ENCODE results near the gene TMEM9. TPM values are rescaled to one million over a fixed set of nuclear protein-coding genes. Genes with fewer than 3 reads are reported as not detected.

Gene TMEM9
- total and polyA plus RNA-seq, 4 donors: 94.4 to 179 (median 141) TPM

DNA sequence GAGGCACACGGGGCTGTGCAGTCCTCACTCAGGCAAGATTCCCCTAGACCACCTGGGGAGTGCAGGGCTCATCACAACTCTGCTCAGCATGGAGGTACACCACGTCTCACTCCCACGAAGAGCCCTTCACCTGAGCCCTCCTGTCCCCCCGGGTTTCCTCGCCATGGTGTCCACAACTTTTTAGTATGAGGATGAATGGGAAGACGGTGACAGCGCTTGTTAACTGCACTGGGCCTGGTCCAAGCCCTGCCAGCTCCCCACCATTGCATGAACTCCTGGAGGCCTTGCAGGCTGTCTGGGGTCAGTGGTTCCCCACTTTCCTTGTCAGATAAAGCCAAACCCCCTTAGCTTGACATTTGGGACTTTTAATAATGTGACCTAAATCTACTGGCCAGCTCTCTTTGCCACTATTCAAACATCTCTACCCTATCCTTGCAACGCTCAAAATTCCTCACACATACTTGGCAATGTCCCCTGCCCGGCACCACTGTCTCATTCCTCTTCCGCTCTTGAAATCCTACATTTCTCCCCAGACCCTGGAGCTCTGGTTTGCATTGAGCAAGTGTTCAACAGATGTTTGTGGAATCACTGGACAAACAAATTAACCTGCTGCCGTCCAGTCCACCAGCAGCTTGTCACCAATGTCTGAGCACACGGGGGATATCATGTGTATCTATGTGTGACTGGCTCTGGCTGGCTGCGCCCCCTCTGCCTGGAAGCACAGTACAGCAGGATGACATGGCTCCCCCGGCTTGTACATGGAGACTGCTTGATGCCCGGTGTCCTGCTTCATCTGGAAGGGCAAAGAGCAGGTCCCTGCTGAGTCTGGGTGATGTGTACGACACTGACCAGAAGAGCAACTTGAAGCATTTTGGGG lies 11.2 kb downstream of the TMEM9 start:
- Histone ChIP-seq H3K27me3 (ENCODE audit: control insufficient read depth, insufficient read depth, low read length) (no peaks in the 10 kb centered on the region), H3K36me3 (ENCODE audit: control insufficient read depth, insufficient read depth, low read length) (peaks cover 93% of the 10 kb centered on the region), H3K27ac (ENCODE audit: low read depth, low read length) (no peak overlapping the region), H3K4me1 (ENCODE audit: control insufficient read depth, insufficient read depth, low read length) (peaks cover 13% of the 10 kb centered on the region), H3K9me3 (ENCODE audit: control insufficient read depth, insufficient read depth, low read length) (no peaks in the 10 kb centered on the region), H3K4me3 (ENCODE audit: low read depth, low read length) (no peak overlapping the region)
- no peak for DNase-seq (ENCODE audit: low read depth in 4 of 6, low spot score in 6 of 6)
- WGBS (ENCODE audit: insufficient coverage): 81% methylated on average over 15 of the region's 16 CpGs

DNA sequence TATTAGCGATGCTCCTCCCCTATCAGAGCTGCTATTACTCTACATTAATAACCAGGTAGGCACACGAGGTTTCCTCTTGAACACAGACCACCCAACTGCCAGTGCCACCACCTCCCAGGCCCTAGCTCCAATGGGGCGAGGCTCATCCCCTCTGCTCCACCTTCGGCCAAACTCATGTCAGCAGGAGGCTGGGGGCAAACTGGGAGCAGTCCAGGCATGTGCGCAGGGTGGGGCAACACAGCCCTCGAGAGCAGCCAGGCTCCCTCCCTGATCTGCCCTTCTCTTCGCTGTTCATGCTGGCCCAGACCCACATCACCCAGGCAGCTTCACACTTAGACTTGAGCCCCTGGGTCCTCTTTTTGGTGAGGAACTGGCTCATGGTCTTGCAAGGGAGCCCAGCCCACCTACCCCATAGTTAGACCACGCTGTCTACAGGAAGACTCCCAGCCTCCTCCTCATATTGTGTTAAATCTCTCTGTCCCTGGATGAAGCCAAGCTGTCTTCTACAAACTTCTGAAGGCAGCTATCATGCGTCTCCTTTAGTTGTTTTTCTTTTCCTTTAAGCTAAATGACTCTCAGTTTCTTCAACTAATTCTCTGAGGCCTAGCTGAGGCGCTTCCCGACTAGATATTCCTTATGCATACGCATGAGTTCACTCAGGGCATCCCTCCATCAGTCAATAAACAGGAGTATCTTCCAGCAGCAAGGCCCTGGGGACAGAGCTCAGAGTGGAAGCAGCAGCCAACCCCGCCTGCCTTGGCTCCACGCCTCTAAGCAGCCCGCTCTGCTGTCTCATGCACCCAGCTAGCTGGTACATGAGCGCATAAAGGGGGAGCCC lies 12.0 kb downstream of the TMEM9 start:
- Histone ChIP-seq H3K36me3 (ENCODE audit: control insufficient read depth, insufficient read depth, low read length) (peaks cover 90% of the 10 kb centered on the region), H3K4me3 (ENCODE audit: low read depth, low read length) (no peak overlapping the region), H3K4me1 (ENCODE audit: control insufficient read depth, insufficient read depth, low read length) (peaks cover 19% of the 10 kb centered on the region), H3K9me3 (ENCODE audit: control insufficient read depth, insufficient read depth, low read length) (no peaks in the 10 kb centered on the region), H3K27me3 (ENCODE audit: control insufficient read depth, insufficient read depth, low read length) (no peaks in the 10 kb centered on the region), H3K27ac (ENCODE audit: low read depth, low read length) (no peak overlapping the region)
- 86% methylated on average over 16 of the region's 16 CpGs for WGBS (ENCODE audit: insufficient coverage)
- DNase-seq (ENCODE audit: low read depth in 4 of 6, low spot score in 6 of 6): no peak

DNA sequence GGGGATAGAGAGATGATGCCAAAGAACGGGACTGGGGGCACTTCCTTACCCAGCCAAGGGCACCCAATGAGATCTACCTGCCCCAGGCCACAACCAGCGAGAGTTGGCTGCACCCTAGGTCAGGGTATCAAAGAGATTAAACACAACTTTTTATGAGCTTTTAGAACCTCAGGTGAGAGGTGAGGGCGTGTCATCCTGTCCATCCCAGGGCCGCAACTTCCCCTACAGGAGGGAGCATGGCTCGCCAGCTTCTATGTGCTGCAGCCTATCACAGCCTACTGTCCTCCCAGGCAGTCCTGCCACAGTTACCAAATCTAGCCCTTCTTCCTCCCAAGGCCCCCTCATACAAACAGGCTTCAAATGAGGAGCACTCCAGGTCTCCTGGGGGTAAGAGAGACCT lies 12.9 kb downstream of the TMEM9 start:
- WGBS (ENCODE audit: insufficient coverage): 92% methylated on average over 4 of the region's 5 CpGs
- H3K36me3 ChIP-seq (ENCODE audit: control insufficient read depth, insufficient read depth, low read length): peaks cover 90% of the 10 kb centered on the region
- no peaks in the 10 kb centered on the region for H3K27me3 ChIP-seq (ENCODE audit: control insufficient read depth, insufficient read depth, low read length)
- H3K27ac ChIP-seq (ENCODE audit: low read depth, low read length): no peak overlapping the region
- DNase-seq (ENCODE audit: low read depth in 4 of 6, low spot score in 6 of 6): no peak
- no peak overlapping the region for H3K4me3 ChIP-seq (ENCODE audit: low read depth, low read length)
- peaks cover 26% of the 10 kb centered on the region for H3K4me1 ChIP-seq (ENCODE audit: control insufficient read depth, insufficient read depth, low read length)
- H3K9me3 ChIP-seq (ENCODE audit: control insufficient read depth, insufficient read depth, low read length): no peaks in the 10 kb centered on the region

DNA sequence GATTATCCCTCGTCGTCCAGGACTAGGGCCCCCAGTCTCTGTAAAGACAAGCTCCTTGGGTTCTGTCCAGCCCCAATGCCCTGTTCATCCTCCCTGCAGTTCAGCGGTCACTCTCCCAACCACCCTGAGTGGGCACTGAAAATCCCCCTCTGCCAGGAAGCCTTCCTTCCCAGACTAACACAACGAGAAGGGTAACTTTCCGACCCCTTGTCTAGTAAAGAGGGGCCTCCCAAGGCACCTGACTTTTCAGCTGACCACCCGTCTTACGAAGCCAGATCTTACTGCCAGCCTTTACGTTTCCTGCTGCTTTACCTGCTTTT lies 13.4 kb downstream of the TMEM9 start:
- H3K27ac ChIP-seq (ENCODE audit: low read depth, low read length): no peak overlapping the region
- 94% methylated on average over 8 of the region's 8 CpGs for WGBS (ENCODE audit: insufficient coverage)
- H3K9me3 ChIP-seq (ENCODE audit: control insufficient read depth, insufficient read depth, low read length): no peaks in the 10 kb centered on the region
- H3K4me1 ChIP-seq (ENCODE audit: control insufficient read depth, insufficient read depth, low read length): peaks cover 26% of the 10 kb centered on the region
- H3K27me3 ChIP-seq (ENCODE audit: control insufficient read depth, insufficient read depth, low read length): no peaks in the 10 kb centered on the region
- H3K36me3 ChIP-seq (ENCODE audit: control insufficient read depth, insufficient read depth, low read length): peaks cover 92% of the 10 kb centered on the region
- DNase-seq (ENCODE audit: low read depth in 4 of 6, low spot score in 6 of 6): no peak
- no peak overlapping the region for H3K4me3 ChIP-seq (ENCODE audit: low read depth, low read length)

DNA sequence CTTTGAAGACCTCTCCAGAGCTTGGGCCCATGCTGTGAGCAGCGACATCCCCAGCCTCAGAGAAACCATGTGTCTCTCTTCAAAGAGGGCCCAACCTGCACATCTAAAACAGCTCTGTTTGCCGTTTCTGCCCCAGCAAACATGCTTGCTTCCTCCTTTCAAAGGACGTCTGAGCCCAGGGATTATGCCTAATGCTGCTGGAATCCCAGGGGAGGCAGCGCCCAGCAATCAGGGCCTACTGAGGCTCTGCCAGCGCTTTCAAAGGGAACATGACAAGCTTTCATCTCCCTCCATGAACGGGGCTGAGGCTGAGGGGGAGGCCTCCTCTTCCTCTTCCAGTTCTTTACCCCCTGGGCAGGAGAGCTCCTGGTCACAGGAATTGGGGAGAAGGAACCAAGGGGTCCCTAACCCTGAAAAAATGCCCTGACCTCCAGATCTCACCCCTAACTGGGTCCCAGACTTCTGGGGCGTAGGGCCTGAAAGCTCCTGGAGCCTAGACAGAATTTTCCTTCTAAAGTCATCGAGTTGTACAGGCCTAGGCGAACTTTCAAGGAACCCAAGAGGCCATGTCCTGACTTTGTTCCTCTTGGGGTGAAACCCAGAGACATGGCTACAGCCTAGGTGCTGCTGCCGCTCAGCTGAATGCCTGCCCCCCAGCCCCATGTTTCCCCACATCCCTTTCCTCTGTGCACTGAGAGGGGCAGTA lies 13.9 kb downstream of the TMEM9 start:
- no peak overlapping the region for H3K27ac ChIP-seq (ENCODE audit: low read depth, low read length)
- no peak overlapping the region for H3K4me3 ChIP-seq (ENCODE audit: low read depth, low read length)
- no peaks in the 10 kb centered on the region for H3K9me3 ChIP-seq (ENCODE audit: control insufficient read depth, insufficient read depth, low read length)
- H3K27me3 ChIP-seq (ENCODE audit: control insufficient read depth, insufficient read depth, low read length): no peaks in the 10 kb centered on the region
- peaks cover 26% of the 10 kb centered on the region for H3K4me1 ChIP-seq (ENCODE audit: control insufficient read depth, insufficient read depth, low read length)
- 72% methylated on average over 8 of the region's 10 CpGs for WGBS (ENCODE audit: insufficient coverage)
- DNase-seq (ENCODE audit: low read depth in 4 of 6, low spot score in 6 of 6): no peak
- H3K36me3 ChIP-seq (ENCODE audit: control insufficient read depth, insufficient read depth, low read length): peaks cover 92% of the 10 kb centered on the region

DNA sequence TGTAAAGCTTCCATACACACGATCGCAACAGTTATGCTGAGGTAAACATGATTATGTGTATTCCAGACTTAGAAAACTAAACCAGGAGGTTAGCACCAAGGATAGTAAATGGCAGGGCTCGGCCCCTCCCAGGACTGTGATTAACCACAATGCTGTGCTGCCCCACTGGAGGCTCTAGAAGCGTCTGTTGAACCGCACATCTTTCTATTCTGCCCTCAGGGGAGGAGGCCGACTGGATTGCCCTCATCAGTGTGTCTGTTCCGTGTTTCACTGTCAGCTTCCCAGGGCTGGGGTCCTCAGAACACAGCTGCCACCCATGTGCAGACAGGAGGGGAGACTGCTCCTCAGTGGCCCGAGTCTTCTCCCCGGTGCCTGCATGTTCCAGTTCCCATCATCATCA lies 14.5 kb downstream of the TMEM9 start:
- no peak for DNase-seq (ENCODE audit: low read depth in 4 of 6, low spot score in 6 of 6)
- H3K36me3 ChIP-seq (ENCODE audit: control insufficient read depth, insufficient read depth, low read length): peaks cover 92% of the 10 kb centered on the region
- 80% methylated on average over 7 of the region's 9 CpGs for WGBS (ENCODE audit: insufficient coverage)
- no peak overlapping the region for H3K27ac ChIP-seq (ENCODE audit: low read depth, low read length)
- H3K27me3 ChIP-seq (ENCODE audit: control insufficient read depth, insufficient read depth, low read length): no peaks in the 10 kb centered on the region
- H3K9me3 ChIP-seq (ENCODE audit: control insufficient read depth, insufficient read depth, low read length): no peaks in the 10 kb centered on the region
- no peak overlapping the region for H3K4me3 ChIP-seq (ENCODE audit: low read depth, low read length)
- H3K4me1 ChIP-seq (ENCODE audit: control insufficient read depth, insufficient read depth, low read length): peaks cover 26% of the 10 kb centered on the region

DNA sequence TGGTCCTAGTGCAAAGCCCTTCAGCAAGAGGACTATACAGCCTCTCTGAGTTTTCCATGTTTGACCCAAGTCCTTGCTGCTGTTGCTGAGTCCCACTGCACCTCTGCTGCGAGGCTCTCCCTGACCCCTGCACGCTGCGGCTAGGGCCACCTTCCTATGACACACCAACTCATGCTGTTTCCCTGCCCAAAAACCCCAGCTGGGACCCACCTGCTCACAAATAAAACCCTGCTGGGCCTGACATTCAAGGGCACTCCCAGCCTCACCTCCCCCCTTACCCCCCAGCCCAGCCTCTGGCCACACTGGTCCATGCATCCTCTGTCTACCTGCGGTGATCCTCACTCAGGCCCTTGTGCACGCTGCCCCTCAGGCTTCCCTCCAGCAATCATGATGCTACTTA lies 15.0 kb downstream of the TMEM9 start:
- Histone ChIP-seq H3K4me1 (ENCODE audit: control insufficient read depth, insufficient read depth, low read length) (peaks cover 26% of the 10 kb centered on the region), H3K27ac (ENCODE audit: low read depth, low read length) (no peak overlapping the region), H3K9me3 (ENCODE audit: control insufficient read depth, insufficient read depth, low read length) (no peaks in the 10 kb centered on the region), H3K27me3 (ENCODE audit: control insufficient read depth, insufficient read depth, low read length) (no peaks in the 10 kb centered on the region), H3K4me3 (ENCODE audit: low read depth, low read length) (no peak overlapping the region), H3K36me3 (ENCODE audit: control insufficient read depth, insufficient read depth, low read length) (peaks cover 91% of the 10 kb centered on the region)
- WGBS (ENCODE audit: insufficient coverage): 96% methylated on average over 5 of the region's 5 CpGs
- no peak for DNase-seq (ENCODE audit: low read depth in 4 of 6, low spot score in 6 of 6)

DNA sequence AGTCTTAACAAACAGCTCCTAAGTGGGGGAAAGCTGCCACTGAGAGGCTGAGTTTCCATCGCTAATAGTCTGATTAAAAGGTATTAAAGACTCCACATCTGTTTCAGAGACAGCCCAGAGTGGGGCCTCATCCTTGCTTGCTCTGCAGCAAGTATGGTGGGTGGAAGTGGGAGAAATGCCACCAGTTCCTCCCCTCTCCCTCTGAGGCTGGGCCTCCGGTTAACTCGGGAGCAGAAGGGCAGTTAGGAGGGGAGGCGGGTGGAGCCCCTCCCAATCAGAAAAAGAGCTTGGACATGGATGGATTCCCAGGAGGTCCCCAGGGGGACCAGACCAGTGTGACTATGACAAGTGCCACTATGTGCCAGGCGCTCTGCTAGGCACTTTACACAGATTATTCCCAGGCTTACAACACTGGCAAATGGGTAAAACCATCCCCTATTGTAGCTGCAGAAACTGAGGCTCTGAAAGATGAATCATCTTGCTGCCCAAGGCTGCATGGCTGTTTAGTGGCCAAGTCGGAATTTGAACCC lies 15.9 kb downstream of the TMEM9 start:
- peaks cover 87% of the 10 kb centered on the region for H3K36me3 ChIP-seq (ENCODE audit: control insufficient read depth, insufficient read depth, low read length)
- H3K27me3 ChIP-seq (ENCODE audit: control insufficient read depth, insufficient read depth, low read length): no peaks in the 10 kb centered on the region
- peaks cover 26% of the 10 kb centered on the region for H3K4me1 ChIP-seq (ENCODE audit: control insufficient read depth, insufficient read depth, low read length)
- no peak for DNase-seq (ENCODE audit: low read depth in 4 of 6, low spot score in 6 of 6)
- no peak overlapping the region for H3K4me3 ChIP-seq (ENCODE audit: low read depth, low read length)
- H3K27ac ChIP-seq (ENCODE audit: low read depth, low read length): no peak overlapping the region
- H3K9me3 ChIP-seq (ENCODE audit: control insufficient read depth, insufficient read depth, low read length): no peaks in the 10 kb centered on the region
- WGBS (ENCODE audit: insufficient coverage): 73% methylated on average over 3 of the region's 6 CpGs

DNA sequence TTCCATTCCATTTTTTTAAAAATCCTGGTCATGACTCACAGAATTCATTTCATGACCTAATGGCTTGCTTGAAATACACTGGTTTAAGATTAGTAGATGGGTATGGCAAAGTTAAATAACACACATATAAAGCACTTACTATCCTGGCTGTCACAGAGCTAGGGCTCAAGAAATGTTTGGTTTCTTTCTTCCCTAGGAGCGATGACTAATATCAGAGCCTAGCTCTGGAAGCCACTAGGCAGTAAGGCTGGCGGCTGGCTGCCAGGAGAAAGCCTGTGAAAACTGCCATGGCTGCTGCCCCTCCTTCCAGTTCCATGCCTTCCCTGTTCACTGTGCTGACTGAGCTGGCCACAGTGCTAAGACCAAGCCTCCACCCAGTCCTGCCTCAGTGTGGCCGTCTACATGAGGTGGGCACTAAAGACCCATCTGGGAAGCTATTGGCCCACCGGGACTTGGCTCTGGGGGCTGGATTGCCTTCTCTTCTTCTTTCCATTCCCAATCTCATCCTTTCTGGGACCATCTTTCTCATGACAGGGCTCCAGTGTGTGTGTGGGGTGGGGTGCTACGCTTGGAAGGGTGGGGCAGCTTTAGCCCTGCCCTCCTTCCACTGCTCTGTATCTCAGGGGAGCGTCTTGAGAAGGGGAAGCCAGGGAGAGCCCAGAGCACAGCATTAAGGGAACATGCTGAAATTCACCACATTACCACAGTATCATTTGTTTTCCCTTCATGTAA lies 16.5 kb downstream of the TMEM9 start:
- 66% methylated on average over 4 of the region's 6 CpGs for WGBS (ENCODE audit: insufficient coverage)

More for the DNA sequence above, 16.5 kb downstream of the TMEM9 start:
- DNase-seq (ENCODE audit: low read depth in 4 of 6, low spot score in 6 of 6): peak in 2 of 6 donors; percentile 37 to 40
- H3K4me3 ChIP-seq (ENCODE audit: low read depth, low read length): no peak overlapping the region
- no peaks in the 10 kb centered on the region for H3K9me3 ChIP-seq (ENCODE audit: control insufficient read depth, insufficient read depth, low read length)
- H3K27me3 ChIP-seq (ENCODE audit: control insufficient read depth, insufficient read depth, low read length): no peaks in the 10 kb centered on the region
- peaks cover 25% of the 10 kb centered on the region for H3K4me1 ChIP-seq (ENCODE audit: control insufficient read depth, insufficient read depth, low read length)
- no peak overlapping the region for H3K27ac ChIP-seq (ENCODE audit: low read depth, low read length)
- H3K36me3 ChIP-seq (ENCODE audit: control insufficient read depth, insufficient read depth, low read length): peaks cover 80% of the 10 kb centered on the region

Data from spinal cord (tissue), 10 donors.